ENCODE results near the gene DSCAML1.

The DSCAML1 gene

DNA sequence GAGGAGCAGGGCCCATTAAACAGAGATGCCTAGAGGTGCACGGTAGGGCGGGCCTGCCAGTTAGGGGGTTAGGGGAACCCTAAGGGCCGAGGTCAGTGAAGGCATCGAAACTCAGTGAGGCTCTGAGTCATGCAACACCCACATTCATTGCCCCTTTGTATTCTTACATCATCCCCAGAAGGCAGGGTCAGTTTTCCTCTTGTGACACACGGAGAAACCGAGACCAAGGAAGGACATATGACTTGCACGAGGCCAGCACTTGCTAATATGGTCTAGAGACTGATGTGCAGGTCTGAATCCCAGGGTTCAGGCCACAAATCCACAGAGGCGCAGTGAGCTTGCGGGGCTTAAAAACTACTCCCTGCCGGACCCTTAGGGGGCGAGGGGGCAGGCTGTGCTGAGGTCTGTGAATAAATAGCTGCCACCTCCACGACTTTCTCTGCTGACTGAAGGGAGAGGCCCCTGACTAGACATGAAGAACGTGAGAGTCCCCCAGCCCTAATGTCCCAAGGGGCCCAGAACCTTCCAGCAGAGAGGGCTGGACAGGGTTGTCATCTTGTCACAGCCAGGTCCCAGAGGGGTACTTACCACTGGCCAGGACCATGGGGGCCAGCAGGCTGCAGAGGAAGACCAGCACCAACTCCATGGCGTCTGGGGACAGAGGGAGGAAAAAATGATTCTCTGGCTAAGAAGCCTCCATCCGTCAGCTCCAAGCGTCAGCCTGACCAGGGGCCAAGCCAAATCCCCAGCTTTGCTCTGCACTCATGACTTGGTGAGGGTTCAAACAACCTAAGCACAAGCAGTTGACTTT, 45.3 kb upstream of the DSCAML1 start:
- no peaks in the 10 kb centered on the region for H3K9me3 ChIP-seq (ENCODE audit: low read length)
- H3K27ac ChIP-seq (ENCODE audit: low read depth, low read length, poor library complexity, severe bottlenecking), result no peak overlapping the region
- H3K4me3 ChIP-seq (ENCODE audit: low read depth, low read length, poor library complexity, severe bottlenecking), result no peak overlapping the region
- H3K36me3 ChIP-seq (ENCODE audit: insufficient read depth, low read length), result no peaks in the 10 kb centered on the region
- no peaks in the 10 kb centered on the region for H3K79me2 ChIP-seq (ENCODE audit: insufficient read depth, low read length)
- no peak overlapping the region for H3K4me2 ChIP-seq (ENCODE audit: low read length)
- no peak overlapping the region for H3K9ac ChIP-seq (ENCODE audit: low read length)
- H3K4me1 ChIP-seq (ENCODE audit: insufficient read depth, low read length, severe bottlenecking), result no peaks in the 10 kb centered on the region
- no peak for TF ChIP-seq EZH2 (IDR thresholded peaks at IDR 0.05; ENCODE audit: borderline replicate concordance, low read length)
- TF ChIP-seq, protein P1, sequence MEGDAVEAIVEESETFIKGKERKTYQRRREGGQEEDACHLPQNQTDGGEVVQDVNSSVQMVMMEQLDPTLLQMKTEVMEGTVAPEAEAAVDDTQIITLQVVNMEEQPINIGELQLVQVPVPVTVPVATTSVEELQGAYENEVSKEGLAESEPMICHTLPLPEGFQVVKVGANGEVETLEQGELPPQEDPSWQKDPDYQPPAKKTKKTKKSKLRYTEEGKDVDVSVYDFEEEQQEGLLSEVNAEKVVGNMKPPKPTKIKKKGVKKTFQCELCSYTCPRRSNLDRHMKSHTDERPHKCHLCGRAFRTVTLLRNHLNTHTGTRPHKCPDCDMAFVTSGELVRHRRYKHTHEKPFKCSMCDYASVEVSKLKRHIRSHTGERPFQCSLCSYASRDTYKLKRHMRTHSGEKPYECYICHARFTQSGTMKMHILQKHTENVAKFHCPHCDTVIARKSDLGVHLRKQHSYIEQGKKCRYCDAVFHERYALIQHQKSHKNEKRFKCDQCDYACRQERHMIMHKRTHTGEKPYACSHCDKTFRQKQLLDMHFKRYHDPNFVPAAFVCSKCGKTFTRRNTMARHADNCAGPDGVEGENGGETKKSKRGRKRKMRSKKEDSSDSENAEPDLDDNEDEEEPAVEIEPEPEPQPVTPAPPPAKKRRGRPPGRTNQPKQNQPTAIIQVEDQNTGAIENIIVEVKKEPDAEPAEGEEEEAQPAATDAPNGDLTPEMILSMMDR (IDR thresholded peaks at IDR 0.05; ENCODE audit: low read length), result no peak
- H3K9me2 ChIP-seq (ENCODE audit: low read depth, low read length), result no peaks in the 10 kb centered on the region
- no peaks in the 10 kb centered on the region for H4K20me1 ChIP-seq (ENCODE audit: insufficient read depth, low read length)
- no peak overlapping the region for H2AFZ ChIP-seq (ENCODE audit: low read length)
- H3K27me3 ChIP-seq (ENCODE audit: insufficient read depth, low read length), result no peaks in the 10 kb centered on the region
- no peaks in the 10 kb centered on the region for H3F3A ChIP-seq (ENCODE audit: insufficient read depth, low read length)

DNA sequence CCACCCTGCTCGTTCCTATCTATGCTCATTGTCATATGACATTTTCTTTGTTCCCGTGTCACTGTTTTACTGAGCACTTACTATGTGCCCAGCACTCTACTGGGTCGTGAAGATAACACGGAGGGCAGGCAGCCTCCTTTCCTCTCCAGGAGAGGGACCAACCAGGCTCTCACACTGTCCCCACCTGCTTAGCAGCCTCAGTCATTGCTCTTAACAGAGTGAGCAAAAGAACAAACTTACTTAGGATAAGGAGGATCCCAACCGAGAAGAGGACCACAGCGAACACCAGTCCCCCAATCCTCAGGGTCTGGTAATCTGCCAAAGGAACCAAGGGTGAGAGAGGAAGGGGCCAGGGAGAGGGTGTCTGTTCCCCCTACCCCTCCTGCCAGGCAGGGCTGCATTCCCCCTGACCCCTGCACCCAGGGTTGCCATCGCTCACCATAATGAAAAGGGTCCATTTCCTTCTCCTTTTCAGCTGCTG, 44.6 kb upstream of the DSCAML1 start:
- Histone ChIP-seq H3K4me1 (ENCODE audit: insufficient read depth, low read length, severe bottlenecking) (no peaks in the 10 kb centered on the region), H3K27me3 (ENCODE audit: insufficient read depth, low read length) (no peaks in the 10 kb centered on the region), H3F3A (ENCODE audit: insufficient read depth, low read length) (no peaks in the 10 kb centered on the region), H3K36me3 (ENCODE audit: insufficient read depth, low read length) (no peaks in the 10 kb centered on the region), H3K9me3 (ENCODE audit: low read length) (no peaks in the 10 kb centered on the region), H3K9ac (ENCODE audit: low read length) (no peak overlapping the region), H2AFZ (ENCODE audit: low read length) (no peak overlapping the region), H3K4me2 (ENCODE audit: low read length) (no peak overlapping the region), H3K79me2 (ENCODE audit: insufficient read depth, low read length) (no peaks in the 10 kb centered on the region), H4K20me1 (ENCODE audit: insufficient read depth, low read length) (no peaks in the 10 kb centered on the region), H3K9me2 (ENCODE audit: low read depth, low read length) (no peaks in the 10 kb centered on the region), H3K4me3 (ENCODE audit: low read depth, low read length, poor library complexity, severe bottlenecking) (no peak overlapping the region), H3K27ac (ENCODE audit: low read depth, low read length, poor library complexity, severe bottlenecking) (no peak overlapping the region)
- TF ChIP-seq, protein P1 (IDR thresholded peaks at IDR 0.05; ENCODE audit: low read length), result no peak
- no peak for TF ChIP-seq EZH2 (IDR thresholded peaks at IDR 0.05; ENCODE audit: borderline replicate concordance, low read length)

DNA sequence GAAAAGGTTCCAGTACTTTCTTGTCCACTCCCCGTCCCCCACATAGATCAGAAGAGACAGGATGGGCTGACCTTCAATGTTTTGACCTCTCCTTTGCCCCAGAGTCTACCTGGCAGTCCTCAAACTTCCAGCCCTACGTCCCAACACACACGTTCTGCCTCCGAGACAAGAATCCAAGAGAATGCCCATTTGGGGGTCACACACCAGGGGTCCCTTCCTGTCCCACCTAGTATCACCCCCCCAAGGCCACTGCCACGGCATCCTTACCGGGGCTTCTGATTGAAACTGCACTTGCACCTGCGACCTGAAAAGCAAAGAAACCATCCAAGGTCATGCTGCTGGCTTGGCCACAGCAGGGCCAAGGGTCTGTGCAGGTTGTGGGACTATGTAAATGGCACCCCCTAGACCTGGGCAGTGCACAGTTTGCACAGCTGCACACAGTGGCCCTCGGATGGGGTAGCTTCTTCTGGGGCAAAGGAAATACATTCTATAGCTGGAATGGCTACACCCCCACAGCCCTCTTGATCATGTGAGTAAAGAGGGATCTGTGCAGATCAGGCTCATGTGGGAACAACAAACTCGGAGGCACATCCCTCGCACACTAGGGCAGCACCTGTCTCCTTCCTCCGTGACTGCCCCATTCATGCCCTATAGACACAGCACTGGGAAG, 44.0 kb upstream of the DSCAML1 start:
- H2AFZ ChIP-seq (ENCODE audit: low read length), result no peak overlapping the region
- no peak overlapping the region for H3K4me3 ChIP-seq (ENCODE audit: low read depth, low read length, poor library complexity, severe bottlenecking)
- H4K20me1 ChIP-seq (ENCODE audit: insufficient read depth, low read length), result no peaks in the 10 kb centered on the region
- TF ChIP-seq EZH2 (IDR thresholded peaks at IDR 0.05; ENCODE audit: borderline replicate concordance, low read length), result no peak
- TF ChIP-seq, protein P1 (IDR thresholded peaks at IDR 0.05; ENCODE audit: low read length), result no peak
- no peaks in the 10 kb centered on the region for H3K36me3 ChIP-seq (ENCODE audit: insufficient read depth, low read length)
- H3K4me2 ChIP-seq (ENCODE audit: low read length), result no peak overlapping the region
- no peaks in the 10 kb centered on the region for H3K27me3 ChIP-seq (ENCODE audit: insufficient read depth, low read length)
- H3K9me2 ChIP-seq (ENCODE audit: low read depth, low read length), result no peaks in the 10 kb centered on the region
- no peak overlapping the region for H3K27ac ChIP-seq (ENCODE audit: low read depth, low read length, poor library complexity, severe bottlenecking)
- H3K4me1 ChIP-seq (ENCODE audit: insufficient read depth, low read length, severe bottlenecking), result no peaks in the 10 kb centered on the region
- no peaks in the 10 kb centered on the region for H3K79me2 ChIP-seq (ENCODE audit: insufficient read depth, low read length)
- H3F3A ChIP-seq (ENCODE audit: insufficient read depth, low read length), result no peaks in the 10 kb centered on the region
- H3K9ac ChIP-seq (ENCODE audit: low read length), result no peak overlapping the region
- no peaks in the 10 kb centered on the region for H3K9me3 ChIP-seq (ENCODE audit: low read length)

Measured in OCI-LY1 (cell line).